H1 (cell line): ENCODE data around the gene ITGA6. TPM values are rescaled to one million over a fixed set of nuclear protein-coding genes. Genes with fewer than 3 reads are reported as not detected.

Source experiments
- KDM1A ChIP-seq: fragments of 200-600, 300-600 bp; sonication (generic); IDR thresholded peaks from 2 replicates; pipeline ENCODE4 v1.7.1; 2016; ENCODE audit warnings: mild to moderate bottlenecking, low read length, borderline replicate concordance
- RXRA ChIP-seq: IDR thresholded peaks from 2 replicates; pipeline ENCODE4 v1.6.1; 2011; ENCODE audit warnings: low read depth, mild to moderate bottlenecking, low read length, moderate library complexity; ENCODE audit not compliant: insufficient read depth
- polyA plus RNA-seq, 7 experiments: library from polyadenylated mRNA; depleted of rRNA in 3 of 7; stranded (reverse) in 5 of 7; unstranded in 2 of 7; fragments of >200 nt in 5 of 7; fragments of 200-250 nt in 2 of 7; gene quantifications; 1 replicate in 5 of 7; 2 replicates in 1 of 7; 4 replicates in 1 of 7; pipeline versions ENCODE4 v1.2.1 to v1.2.3, GENCODE V29; 2011 to 2013; ENCODE audit warnings: missing spikeins in 2 of 7, mixed read lengths in 2 of 7
- total RNA-seq: library from RNA; stranded (reverse); fragmentation: NEBNext Ultra II Directional; extraction: Animal tissue kit (Norgen Biotek cat#: 25700); gene quantifications from 2 replicates; pipeline ENCODE4 v1.2.1, GENCODE V29; 2021

ITGA6 gene
- total and polyA plus RNA-seq, 2 of the 8 experiments (the other 6 are each of a cell fraction or from before 2014, with no cell fraction given), result 26.9 to 118 TPM

- TF ChIP-seq RXRA (no peak), KDM1A (no peak)
Measured at GRCh38 chr2:172462849-172463381, 35.5 kb downstream of the ITGA6 start (continued).
